ENCODE measurements around the gene AZU1. TPM values are rescaled to one million over a fixed set of nuclear protein-coding genes. Genes with fewer than 3 reads are reported as not detected.
A peak's percentile ranks its signal among the peaks of the same experiment; 100 is the strongest.

AZU1 gene
- total and polyA plus RNA-seq, 7 donors, result 0.69 TPM; not detected in 6

DNA sequence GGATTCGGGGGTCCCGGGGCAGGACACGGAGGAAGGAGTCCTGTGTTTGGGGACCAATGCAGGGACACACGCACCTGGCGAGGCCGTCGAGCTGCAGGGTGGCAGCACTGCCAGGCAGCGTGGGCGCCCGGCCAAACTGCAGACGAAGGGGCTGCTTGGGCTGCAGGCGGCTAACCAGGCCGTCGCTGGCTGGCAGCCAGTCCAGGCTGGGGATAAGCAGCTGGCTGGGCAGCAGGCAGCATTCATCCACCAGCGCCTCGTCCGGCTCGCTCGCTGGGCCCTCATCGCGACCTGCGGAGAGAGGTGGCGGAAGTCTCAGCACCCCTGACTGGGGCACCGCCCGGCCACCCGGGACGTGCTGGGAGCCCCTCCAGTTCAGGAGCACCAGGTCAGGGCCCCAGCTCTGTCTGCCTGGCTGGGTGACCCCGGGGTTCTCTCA is 43.3 kb downstream of the AZU1 start:
- TF ChIP-seq, protein P1, sequence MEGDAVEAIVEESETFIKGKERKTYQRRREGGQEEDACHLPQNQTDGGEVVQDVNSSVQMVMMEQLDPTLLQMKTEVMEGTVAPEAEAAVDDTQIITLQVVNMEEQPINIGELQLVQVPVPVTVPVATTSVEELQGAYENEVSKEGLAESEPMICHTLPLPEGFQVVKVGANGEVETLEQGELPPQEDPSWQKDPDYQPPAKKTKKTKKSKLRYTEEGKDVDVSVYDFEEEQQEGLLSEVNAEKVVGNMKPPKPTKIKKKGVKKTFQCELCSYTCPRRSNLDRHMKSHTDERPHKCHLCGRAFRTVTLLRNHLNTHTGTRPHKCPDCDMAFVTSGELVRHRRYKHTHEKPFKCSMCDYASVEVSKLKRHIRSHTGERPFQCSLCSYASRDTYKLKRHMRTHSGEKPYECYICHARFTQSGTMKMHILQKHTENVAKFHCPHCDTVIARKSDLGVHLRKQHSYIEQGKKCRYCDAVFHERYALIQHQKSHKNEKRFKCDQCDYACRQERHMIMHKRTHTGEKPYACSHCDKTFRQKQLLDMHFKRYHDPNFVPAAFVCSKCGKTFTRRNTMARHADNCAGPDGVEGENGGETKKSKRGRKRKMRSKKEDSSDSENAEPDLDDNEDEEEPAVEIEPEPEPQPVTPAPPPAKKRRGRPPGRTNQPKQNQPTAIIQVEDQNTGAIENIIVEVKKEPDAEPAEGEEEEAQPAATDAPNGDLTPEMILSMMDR (IDR thresholded peaks at IDR 0.05), result no peak
- no peak overlapping the region for H3K27ac ChIP-seq
- H3K4me1 ChIP-seq, result no peaks in the 10 kb centered on the region
- H3K36me3 ChIP-seq (ENCODE audit: insufficient read depth in 1 of 2, low read depth in 1 of 2), result peaks cover 0 to 64% of the 10 kb centered on the region in 2 donors
- intact Hi-C loops (cut with DNase I), result no loop called here
- ATAC-seq (peak in 2 of 4 donors; percentile 15 to 18), DNase-seq (peak in 1 of 2 donors; percentile 78)
- 61 to 76% (median 74%) methylated on average over 25 to 28 of the region's 28 CpGs for WGBS, 3 donors
- no peak overlapping the region for H3K4me3 ChIP-seq
- no peaks in the 10 kb centered on the region for H3K27me3 ChIP-seq (ENCODE audit: insufficient read depth in 3 of 3, low read length in 2 of 3)
- H3K9me3 ChIP-seq, result no peaks in the 10 kb centered on the region

DNA sequence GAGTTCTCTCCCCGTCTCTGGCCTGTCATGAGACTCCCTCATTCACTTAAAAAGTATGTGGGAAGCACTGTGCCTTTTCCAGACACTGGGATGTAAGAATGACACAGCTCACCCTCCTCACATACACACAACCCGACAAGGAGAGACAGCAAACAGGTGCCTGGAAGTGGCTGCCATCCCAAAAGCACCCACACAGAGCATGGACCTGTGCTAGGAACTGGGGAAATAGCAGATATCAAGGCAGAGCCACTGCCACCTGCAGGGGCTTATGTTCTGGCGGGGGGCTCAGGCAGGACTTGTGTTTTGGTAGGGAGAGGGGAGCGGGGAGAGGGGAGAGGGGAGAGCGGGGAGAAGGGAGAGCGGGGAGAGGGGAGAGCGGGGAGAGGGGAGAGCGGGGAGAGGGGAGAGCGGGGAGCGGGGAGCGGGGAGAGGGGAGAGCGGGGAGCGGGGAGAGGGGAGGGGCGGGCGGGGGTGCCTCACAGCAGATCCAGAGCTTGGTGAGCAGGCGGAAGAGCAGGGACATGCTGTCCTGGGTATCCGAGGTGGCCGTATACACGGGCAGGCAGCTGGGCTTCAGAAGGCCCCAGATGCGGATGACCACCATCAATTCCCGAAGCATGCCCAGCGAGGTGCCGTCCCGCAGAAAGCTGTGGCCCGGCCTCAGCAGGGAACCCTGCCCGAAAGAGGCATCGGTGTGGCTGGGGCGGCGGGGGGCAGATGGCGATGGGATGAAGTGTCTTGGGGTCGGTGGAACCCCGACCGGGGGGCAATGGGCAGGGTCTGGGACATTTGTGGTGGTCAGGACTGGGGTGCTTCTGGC is 44.0 kb downstream of the AZU1 start:
- Histone ChIP-seq H3K4me1 (no peaks in the 10 kb centered on the region), H3K27me3 (ENCODE audit: insufficient read depth in 3 of 3, low read length in 2 of 3) (no peaks in the 10 kb centered on the region), H3K36me3 (ENCODE audit: insufficient read depth in 1 of 2, low read depth in 1 of 2) (peaks cover 0 to 64% of the 10 kb centered on the region in 2 donors), H3K9me3 (no peaks in the 10 kb centered on the region), H3K4me3 (no peak overlapping the region), H3K27ac (no peak overlapping the region)
- 72 to 93% (median 89%) methylated on average over 20 to 24 of the region's 33 CpGs for WGBS, 3 donors
- intact Hi-C loops (cut with DNase I), result no loop called here
- TF ChIP-seq, protein P1 (IDR thresholded peaks at IDR 0.05), result no peak
- DNase-seq (peak in 1 of 2 donors; percentile 62), ATAC-seq (peak in 2 of 4 donors; percentile 38 to 40)

DNA sequence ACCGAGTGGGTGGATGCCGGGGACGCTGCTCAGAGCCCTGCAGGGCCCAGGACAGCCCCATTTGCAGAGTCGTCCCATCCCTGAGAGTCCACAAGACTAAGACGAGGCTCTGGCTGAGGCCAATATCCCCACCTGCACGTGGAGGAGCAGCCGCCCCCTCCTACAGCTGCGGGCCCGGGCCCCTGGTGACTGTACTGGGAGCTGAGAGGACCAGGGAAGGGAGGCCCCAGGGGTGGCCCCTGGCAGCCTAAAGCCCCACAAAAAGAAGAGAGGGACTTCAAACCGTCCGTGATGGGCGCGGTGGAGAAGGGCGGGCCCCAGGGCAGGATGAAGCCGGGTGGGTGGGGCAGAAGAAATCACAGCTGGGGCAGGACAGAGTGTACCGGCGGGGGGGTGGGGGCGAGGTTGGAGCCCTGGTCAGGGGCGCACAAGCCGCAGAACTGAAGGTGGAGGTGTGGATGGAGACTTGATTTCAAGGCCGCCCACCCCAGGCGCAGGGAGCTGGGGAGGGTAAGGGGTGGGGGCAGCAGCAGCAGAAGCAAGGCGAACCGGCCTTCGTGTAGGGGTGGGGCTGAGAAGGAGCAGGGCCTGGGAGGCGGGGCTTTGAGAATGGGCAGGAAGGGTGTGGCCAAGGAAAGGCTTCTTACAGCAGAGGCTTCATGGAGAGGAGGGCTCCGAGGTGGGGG is 44.8 kb downstream of the AZU1 start:
- DNase-seq (peak; percentile 60 to 84), ATAC-seq (peak in 2 of 4 donors; percentile 43 to 49)
- intact Hi-C loops (cut with DNase I), result no loop called here
- Histone ChIP-seq H3K36me3 (ENCODE audit: insufficient read depth in 1 of 2, low read depth in 1 of 2) (peaks cover 0 to 70% of the 10 kb centered on the region in 2 donors), H3K4me1 (no peaks in the 10 kb centered on the region), H3K27me3 (ENCODE audit: insufficient read depth in 3 of 3, low read length in 2 of 3) (no peaks in the 10 kb centered on the region), H3K4me3 (no peak overlapping the region), H3K27ac (no peak overlapping the region), H3K9me3 (no peaks in the 10 kb centered on the region)
- WGBS, 3 donors, result 72 to 83% (median 78%) methylated on average over 26 to 27 of the region's 27 CpGs
- TF ChIP-seq, protein P1 (IDR thresholded peaks at IDR 0.05), result no peak

DNA sequence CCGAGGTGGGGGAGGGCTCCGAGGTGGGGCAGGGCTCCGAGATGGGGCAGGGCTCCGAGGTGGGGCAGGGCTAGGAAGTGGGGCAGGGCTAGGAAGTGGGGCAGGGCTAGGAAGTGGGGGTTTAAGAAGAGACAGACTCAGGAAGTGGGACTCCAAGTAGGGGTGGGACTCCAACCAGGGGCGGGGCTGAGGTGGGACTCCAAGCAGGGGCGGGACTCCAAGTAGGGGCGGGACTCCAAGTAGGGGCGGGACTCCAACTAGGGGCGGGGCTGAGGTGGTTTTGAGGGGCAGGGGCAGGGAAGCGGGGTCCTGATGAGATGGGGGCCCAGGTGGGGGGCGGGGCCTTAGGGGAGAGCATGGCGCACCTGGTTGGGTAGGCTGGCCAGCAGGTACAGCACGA is 45.4 kb downstream of the AZU1 start:
- WGBS, 3 donors, result 90 to 92% (median 92%) methylated on average over 6 to 13 of the region's 13 CpGs
- H3K27ac ChIP-seq, result no peak overlapping the region
- no peaks in the 10 kb centered on the region for H3K27me3 ChIP-seq (ENCODE audit: insufficient read depth in 3 of 3, low read length in 2 of 3)
- intact Hi-C loops (cut with DNase I), result no loop called here
- TF ChIP-seq, protein P1 (IDR thresholded peaks at IDR 0.05), result no peak
- peak in 1 of 4 donors; percentile 30 for ATAC-seq
- H3K9me3 ChIP-seq, result no peaks in the 10 kb centered on the region
- DNase-seq, result peak in 1 of 2 donors; percentile 59
- H3K4me3 ChIP-seq, result no peak overlapping the region
- no peaks in the 10 kb centered on the region for H3K4me1 ChIP-seq
- H3K36me3 ChIP-seq (ENCODE audit: insufficient read depth in 1 of 2, low read depth in 1 of 2), result peaks cover 0 to 63% of the 10 kb centered on the region in 2 donors
